HT1080 (cell line): ENCODE results near the gene LRRN3. TPM values are rescaled to one million over a fixed set of nuclear protein-coding genes. Genes with fewer than 3 reads are reported as not detected.

Experiments used
- DNase-seq: peaks from one replicate; pipeline ENCODE4 v3.0.0-alpha.2; 2015; ENCODE audit warnings: low read depth
- total RNA-seq: library from RNA; depleted of rRNA; stranded (reverse); fragments of >200 nt; shearing (Covaris generic); gene quantifications from 2 replicates; pipeline ENCODE4 v1.2.3, GENCODE V29; 2014

The LRRN3 gene
- total RNA-seq, 1 experiment from 2014 or later: not detected

DNA sequence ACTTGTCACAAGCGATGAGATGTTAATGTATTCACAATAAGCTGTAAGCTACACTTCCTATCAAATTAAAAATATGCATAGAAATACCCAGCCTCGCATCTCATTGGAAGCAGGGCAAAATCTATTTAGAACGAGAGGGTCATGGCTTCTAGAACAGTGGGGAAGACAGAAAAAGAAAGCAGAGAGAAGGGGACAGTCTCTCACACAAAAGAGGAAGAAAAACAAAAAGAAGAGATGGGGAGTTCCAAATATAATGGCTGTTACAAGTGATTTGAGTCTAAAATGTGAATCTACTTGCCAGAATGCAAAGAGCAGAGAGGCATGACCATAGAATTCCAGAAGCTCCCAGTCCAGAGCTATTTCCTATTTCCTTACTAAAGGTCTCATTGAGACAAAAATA, 13.8 kb downstream of the LRRN3 start:
- no peak for DNase-seq

DNA sequence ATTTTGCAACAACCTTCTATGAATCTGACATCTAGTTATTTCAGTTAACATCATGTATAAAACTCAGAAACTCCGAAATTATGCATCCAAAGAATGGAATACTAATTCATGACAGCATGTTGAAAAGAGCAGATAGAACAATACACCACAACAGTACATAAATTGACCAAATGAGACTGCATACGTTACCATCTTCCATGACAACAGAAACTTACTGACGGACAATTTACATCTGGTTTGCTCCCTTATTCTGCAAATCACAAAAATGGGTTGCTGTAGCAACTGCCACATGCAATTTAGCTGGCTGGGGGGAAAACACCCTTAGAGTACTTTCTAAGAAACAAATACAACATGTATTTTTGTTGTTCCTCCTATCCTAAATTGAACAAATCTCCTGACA, 14.3 kb downstream of the LRRN3 start:
- no peak for DNase-seq

DNA sequence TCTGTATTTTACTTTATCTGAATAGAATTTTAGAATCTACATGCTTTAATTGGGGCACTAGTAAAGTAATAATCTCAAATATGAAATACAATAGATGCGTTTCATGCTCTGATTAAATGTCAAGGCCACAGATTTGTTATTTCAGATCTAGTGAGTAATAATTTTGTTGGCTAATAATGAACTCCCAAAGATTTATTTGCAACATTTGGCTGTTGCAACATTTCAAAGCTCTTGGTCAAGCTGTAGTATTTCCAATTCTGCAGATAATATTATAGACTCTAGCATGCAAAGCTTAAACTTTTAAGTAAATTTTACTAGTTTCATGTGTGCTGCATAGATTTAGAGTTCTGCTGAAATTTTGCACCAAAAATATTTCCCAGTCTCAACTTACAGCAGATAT, 16.7 kb downstream of the LRRN3 start:
- DNase-seq: no peak

DNA sequence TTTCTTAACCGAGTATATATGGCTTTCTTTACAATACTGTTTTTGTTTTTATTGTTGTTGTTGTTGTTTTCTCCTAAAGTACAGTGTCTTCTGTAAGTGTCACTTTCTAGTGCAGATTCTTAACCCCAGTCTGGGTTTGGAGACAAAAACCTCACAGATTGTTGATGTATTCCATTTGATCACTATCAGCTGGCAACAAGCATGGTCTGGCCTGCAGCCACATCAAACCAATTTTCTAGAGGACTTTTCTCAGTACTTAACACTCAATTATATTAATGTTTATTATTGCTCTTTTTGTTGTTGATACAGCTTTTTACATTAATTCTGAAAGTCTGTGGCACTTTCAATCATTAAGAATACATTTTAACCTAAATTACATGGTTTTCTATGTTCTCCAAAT, 17.1 kb downstream of the LRRN3 start:
- no peak for DNase-seq

DNA sequence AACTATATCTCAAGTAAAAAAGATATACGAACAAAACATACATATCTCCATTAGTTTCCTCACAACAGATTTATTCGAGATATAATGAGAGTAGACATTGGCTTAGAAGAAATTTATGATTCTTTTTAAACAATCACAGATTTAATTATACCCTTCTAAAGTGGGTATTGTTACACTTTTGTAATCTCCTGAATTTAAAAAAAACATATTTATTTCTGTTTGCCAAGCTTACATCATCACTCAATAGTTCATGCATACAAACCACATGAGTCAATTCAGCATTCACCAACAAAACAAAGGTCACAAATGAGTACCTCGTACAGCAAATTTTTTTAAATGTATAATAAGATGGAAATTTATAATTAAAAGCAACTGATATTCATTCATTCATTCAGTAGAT, 17.6 kb downstream of the LRRN3 start:
- DNase-seq: no peak

DNA sequence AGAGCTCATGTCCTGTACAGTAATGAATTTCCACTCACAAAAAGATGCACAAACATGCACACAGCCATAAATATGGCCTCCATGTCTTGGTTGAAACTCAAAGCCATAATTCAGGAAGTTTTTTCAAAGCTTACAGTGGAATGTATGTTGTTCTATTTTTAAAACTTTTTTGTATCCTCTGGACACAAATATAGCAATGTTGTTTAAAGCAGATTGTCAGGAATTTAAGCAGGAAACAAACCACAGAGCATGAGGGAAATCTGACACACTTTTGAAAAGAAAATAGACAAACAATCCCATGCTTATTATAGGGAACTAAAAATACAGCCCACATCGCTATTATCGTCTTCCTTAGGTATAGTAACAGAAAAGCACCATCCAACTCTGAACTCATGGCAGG, 21.5 kb downstream of the LRRN3 start:
- no peak for DNase-seq

DNA sequence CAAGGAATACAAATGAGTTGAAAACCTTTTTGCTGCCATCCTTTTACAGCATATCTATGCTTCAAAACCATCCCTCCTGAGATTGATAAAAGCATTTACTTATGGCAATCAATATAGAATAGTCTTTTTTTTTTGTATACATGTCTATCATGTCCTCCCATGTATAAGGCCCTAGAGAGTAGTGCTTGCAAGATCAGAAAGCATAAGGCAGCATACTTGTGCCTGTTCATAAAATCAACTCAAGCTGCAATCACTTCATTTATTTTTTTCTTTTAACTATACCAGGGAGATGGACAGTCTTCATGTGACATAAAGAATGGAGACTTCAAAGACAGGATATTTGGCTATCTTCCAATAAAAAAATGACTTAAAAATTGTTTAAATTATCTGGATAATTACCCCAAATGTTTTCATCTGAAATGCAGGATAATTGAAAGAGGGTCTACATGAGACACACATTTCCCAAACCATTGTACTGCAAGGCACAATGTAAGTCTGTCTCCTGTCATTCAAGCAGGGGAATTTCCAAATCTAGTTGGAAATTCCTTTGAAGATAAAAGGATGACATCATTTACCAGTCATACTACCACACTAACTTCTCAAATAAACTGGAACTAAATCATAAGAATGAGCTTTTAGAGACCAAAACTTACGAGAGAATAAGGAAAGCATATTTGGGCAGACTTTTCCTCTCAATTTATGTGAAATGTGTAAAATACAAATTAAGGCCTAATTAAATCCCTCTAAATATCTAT, 22.5 kb downstream of the LRRN3 start:
- peak; percentile 62 for DNase-seq

DNA sequence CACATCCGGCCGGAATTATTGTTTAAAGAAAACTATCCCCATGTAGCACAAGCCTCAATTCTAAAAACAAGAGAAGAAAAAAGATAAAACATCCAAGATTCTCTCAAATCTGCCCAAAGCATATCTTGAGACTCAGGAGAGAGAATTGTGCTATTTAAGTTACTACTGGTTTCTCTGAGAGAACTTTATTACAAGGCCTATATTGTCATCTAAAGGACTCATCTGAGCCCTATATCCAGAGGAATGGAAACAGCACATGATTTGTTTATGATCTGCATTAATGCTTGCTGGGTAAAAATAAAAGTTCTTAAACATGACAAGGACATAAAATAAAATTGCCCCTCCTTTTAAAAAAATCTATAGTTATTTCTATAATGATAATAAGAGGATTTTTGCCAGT, 25.0 kb downstream of the LRRN3 start:
- no peak for DNase-seq

DNA sequence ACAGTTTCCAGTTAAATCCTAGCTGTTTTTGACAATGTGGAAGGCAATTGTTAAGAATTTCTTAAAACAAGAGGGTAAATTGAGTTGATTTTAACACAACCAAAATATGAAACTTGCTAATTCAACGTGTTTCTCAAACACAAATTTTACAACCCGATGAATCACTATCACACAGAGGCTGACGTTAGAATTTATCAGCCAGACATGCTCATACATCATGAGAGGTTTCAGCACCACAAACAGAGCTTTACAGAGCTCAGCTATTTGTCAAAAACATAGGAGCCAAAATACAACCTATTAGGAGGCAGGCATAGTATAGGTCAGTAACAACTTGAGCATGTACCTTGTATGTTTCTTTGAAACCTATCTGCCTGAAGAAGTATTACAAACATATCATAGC, 36.1 kb downstream of the LRRN3 start:
- DNase-seq: peak; percentile 42

DNA sequence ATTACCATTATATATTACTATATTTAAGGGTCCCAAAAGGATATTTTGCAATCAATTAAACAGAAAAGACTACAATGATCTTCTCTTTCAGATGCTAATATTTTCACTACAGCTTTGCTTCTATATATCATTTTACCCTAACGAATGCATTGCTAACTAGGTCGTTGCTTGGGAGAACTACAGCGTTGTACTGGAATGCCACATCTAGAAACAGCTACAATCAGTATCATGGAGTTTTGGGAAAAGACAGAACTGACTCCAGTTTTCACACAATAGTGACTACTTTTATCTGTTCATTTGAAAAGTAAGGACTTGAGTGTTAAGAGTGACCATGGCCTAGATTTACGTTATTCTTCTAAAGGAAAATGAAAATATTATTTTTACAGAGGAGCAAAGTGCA, 38.5 kb downstream of the LRRN3 start:
- DNase-seq: no peak

DNA sequence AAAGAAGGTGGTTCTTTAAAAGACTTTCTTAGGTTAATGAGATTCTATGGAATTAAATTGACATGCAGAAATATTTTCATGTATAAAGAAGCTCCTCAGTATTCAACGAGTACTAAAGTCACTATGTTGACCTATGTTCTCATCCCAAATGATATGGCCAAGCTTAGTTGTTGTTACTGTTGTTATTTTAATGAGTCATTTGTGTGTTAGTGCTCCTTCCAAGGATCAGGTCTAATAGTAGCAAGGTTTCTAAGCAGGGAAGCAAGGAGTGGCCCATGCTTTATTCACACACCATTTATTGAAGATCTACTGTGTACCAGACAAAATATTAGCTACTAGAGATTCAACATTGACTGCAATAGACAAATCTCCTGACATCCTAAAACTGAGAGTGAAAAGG, 41.9 kb downstream of the LRRN3 start:
- peak; percentile 29 for DNase-seq

DNA sequence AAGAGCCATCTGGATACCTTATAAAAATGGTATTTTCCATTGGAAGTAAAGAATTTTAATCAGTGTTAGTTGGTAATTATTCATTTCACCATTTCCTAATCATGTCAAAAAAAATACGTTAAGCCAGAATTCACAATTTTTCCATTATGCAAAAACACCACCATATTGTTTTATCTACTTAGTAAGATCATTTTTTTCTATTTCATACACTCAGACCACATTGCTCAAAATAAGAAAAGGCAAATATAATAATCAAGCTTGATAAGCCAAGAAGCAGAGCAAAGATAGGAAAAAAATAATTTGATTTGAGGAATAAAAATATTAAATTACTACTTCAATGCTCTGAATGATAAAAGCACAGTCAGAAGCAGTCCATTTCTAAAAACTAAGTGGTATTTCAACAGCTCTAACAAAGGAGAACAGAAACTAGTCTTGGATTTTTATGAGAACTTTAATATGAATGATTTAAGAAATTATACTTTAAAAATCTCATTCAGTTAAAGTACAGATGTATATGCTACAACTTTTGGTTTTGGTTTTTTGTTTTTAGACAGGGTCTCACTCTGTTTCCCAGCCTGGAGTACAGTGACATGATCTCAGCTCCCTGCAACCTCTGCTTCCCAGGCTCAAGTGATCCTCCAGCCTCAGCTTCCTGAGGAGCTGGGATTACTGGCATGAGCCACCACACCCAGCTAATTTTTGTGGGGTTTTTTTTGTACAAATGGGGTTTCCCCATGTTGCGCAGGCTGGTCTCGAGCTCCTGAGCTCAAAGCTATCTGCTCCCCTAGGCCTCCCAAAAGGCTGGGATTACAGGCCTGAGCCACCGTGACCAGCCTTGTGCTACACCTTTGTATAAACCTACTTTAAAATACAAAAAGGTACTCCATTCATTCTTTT, 46.6 kb downstream of the LRRN3 start:
- peak; percentile 56 for DNase-seq

DNA sequence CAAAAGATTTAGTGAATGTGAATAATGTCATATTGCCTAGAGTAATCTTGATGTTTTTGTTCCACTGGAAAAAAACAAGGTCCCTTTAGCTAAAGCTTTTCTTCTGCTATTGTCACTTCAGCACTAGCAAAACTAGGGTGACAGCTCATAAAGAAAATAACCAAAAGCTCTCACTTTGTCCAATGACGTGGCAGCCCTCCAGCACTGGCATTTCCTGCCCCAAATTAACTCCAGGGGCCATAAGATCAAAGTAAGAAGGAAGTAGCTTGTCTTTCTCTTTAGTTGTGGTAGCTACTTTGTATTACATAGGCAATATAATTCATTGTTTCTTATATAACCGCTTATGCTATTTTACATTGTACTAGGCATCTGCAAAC, 47.3 kb downstream of the LRRN3 start:
- DNase-seq: peak; percentile 84

DNA sequence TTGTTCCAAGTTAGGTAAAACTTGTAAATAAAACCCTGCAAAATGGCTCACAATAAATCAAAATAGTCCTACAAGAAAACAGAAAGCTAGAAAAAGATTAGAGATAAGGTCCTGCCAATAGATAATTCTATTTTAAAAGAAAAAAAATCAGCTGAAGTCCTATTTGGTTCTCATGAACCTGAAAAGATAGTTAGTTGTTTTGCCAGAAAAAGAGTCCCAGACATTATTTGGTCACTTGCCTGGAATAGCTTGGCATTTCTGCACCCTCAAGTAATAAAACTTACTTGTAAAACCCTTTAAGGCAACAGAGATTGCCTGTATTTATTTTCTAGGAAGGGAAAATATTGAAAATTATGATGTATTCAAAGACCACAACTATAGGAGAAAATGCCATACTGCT, 47.7 kb downstream of the LRRN3 start:
- DNase-seq: no peak

DNA sequence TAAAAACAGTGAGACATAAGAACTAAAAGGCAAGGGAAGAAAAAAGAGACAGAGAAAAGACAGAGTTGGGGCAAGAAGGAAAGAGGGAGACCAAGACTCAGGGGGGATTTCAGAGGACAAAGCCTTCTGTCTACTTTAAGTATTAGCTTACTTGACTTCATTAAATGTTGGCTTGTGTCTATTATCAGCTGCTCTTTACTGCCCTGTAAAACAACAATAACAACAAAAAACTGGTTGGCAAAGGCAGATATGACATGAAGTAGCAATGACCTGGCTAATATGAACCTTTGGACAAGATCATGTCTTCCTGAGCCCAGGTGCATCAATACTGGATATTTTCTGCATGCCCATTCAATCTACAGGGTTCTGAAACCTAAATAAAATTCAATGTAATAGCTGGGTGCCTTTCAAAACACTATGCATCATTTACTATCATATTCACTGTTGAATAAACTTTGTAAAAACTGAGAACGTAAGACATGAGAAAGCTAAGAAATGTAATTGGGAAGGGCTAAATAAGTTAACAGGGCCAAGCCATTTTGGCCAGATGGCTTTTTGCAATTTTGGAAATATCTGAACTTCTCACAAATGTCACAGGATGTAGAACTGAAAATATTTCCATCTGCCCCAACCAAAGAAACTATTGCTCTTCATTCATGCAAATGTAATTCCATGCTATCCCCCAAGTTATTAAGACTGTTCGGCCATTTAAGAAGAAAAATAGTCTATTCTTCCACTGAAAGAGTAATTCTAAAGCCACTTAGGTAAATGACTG, 49.4 kb downstream of the LRRN3 start:
- DNase-seq: no peak

DNA sequence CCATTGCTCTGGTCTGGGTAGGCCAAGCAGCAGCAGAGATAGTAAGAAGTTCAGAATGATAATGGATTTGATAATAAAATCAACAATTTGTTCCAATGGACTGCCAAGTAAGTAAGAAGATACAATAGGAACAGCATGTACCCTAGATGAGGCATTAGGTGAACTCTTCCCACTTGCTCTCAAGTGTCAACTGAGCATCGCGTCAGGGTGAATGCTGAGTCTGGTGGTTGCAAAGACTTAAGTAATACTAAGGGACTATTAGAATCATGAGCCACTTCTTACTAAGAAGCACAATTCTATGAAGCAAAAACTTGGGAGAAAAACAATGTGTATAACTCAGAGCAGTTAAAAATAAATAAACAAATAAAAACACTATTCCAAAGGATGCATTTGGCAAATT, 54.5 kb downstream of the LRRN3 start:
- no peak for DNase-seq

DNA sequence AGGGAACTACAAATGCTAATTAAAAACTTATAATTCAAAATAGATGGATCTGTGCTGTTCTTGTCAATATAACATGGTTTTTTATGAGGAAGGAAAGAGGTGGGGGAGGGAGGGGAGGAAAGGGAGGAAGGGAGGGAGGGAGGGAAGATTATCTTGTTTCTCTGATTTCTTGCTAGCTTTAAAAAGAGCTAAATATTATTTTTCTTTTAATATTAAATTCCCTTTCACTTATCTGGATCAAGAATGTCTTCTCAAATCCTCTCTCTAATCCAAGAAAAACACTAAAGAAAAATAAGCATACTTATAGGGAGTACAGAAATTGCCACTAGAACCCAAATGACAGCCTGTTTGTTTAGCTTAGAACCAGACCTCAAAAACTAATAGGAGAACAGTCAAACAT, 55.2 kb downstream of the LRRN3 start:
- DNase-seq: no peak

DNA sequence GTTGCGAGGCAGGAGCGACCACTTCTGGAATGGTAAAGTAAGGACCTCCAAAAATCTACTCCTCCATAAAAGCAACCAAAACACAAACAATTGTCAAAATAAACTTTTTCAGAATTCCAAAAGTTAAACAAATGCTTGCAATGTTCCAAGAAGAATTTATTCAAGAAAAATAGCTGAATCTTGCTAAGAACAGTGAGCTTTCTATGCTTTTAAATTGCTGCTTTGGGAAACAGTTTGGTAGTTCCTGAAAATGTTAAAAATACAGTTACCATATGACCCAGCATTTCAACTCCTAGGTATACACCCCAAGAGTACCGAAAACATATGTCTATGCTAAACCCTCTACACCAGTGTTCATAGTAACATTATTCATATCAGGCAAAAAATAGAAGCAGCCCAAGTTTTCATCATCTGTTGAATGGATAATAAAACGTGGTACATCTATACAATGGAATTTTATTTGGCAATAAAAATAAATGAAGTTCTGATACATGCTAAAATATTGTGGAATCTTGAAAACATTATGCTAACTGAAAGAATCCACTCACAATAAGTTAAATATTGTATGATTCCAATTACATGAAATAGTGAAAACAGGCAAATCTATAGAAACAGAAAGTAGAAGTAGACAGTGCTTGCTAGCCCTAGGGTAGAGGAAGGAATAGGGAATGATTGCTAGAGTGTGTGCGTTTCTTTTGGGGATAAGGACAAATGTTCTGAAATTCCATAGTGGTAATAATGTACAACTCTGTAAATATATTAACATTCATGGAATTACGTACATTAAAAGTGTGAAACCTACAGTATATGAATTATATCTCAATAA, 57.0 kb downstream of the LRRN3 start:
- no peak for DNase-seq

DNA sequence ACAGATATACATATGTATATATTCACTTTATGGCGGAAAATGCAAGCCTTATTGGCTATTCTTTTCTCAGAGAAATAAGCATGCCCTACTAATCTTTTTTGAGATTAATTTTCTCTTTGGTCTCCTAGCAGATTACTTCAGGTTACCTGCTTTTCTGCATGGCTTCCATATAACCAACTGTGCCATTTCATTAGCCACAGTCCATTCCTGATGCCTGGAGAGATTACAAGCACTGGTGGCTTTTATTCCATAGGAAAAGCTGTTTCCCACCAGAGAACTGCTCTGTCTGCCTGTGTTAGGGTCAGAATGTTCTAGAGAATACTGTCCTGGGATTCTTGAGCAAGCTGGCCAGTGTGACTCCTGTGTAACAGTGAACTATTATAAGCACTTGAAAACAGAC, 59.8 kb downstream of the LRRN3 start:
- no peak for DNase-seq

DNA sequence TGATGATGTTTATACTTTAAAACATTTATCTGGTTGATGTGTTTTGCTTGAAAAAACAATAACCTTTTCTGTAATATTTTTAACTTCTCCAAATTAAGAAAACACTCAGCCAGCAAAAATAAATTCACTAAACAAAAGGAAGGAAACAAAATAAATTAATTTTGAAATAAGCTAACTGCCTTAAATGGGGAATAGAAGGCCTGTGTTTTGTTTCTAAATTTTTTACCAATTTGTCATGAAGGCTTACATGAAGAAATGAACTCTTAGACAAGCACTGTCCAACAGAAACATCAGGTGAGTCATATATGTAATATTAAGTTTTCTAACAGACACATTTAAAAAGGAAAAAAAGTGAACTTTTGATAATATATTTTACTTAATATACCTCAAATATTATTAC, 68.5 kb downstream of the LRRN3 start:
- peak; percentile 29 for DNase-seq

DNA sequence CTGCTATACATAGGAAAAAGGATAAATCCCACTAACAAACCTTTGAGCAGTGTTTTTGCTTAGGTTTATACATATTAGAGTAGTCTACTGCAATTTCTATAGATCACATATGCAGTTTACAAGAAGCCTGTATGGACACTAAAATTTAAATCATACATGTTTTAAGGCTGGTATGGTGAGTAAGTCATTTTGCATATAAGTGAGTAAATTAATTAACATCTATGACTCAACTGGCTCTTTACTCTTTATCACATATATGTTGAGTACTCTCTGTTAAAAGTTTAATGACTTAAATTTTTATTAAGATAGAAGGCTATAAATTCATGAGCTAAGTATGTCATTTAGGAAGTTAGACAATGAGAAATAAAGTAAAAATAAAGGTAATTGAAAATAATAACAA, 69.4 kb downstream of the LRRN3 start:
- DNase-seq: no peak
